HG03520 (cell line): ENCODE measurements around the gene NOL3.
A peak's percentile ranks its signal among the peaks of the same experiment; 100 is the strongest.
"Not testable (repeated sequence)": the region's sequence is repeated elsewhere in the genome, so short reads cannot be mapped to it uniquely, and the experiment has no call there.

Experiments
- ATAC-seq: cut with Tn5 transposase; IDR thresholded peaks from one replicate; pipeline ENCODE4 v1.9.1; 2021; ENCODE audit warnings: mild to moderate bottlenecking, moderate library complexity; ENCODE audit not compliant: unreplicated experiment

The NOL3 gene

GRCh38 chr16:67170168-67170948, at the start of gene NOL3:
TSS of gene NOL3 (plus strand) at chr16:67170538.
- peak; percentile 34 for ATAC-seq

GRCh38 chr16:67122799-67123198, 47.5 kb upstream of the NOL3 start:
- ATAC-seq = not testable (repeated sequence)

GRCh38 chr16:67128417-67128816, 41.9 kb upstream of the NOL3 start:
- no peak for ATAC-seq

- ATAC-seq = no peak
Measured at GRCh38 chr16:67128887-67129286, 41.5 kb upstream of the NOL3 start.

GRCh38 chr16:67129422-67129821, 40.9 kb upstream of the NOL3 start:
- no peak for ATAC-seq

- ATAC-seq = no peak
Measured at GRCh38 chr16:67137605-67138004, 32.7 kb upstream of the NOL3 start.

- ATAC-seq = no peak
Measured at GRCh38 chr16:67141391-67141790, 28.9 kb upstream of the NOL3 start.

GRCh38 chr16:67142342-67142741, 28.0 kb upstream of the NOL3 start:
- no peak for ATAC-seq

GRCh38 chr16:67144943-67145342, 25.4 kb upstream of the NOL3 start:
- ATAC-seq = no peak

- no peak for ATAC-seq
Measured at GRCh38 chr16:67145746-67146145, 24.6 kb upstream of the NOL3 start.

- no peak for ATAC-seq
Measured at GRCh38 chr16:67146523-67147357, 23.6 kb upstream of the NOL3 start.

GRCh38 chr16:67147437-67148140, 22.7 kb upstream of the NOL3 start:
- no peak for ATAC-seq

GRCh38 chr16:67148221-67148620, 22.1 kb upstream of the NOL3 start:
- no peak for ATAC-seq

GRCh38 chr16:67148656-67149275, 21.6 kb upstream of the NOL3 start:
- no peak for ATAC-seq

GRCh38 chr16:67149276-67150046, 20.9 kb upstream of the NOL3 start:
- ATAC-seq = no peak

- no peak for ATAC-seq
Measured at GRCh38 chr16:67150047-67150832, 20.1 kb upstream of the NOL3 start.

- ATAC-seq = no peak
Measured at GRCh38 chr16:67150833-67151396, 19.4 kb upstream of the NOL3 start, which contains the start of gene B3GNT9. TSS of gene B3GNT9 (minus strand) at chr16:67150998. CDS start at chr16:67150485, 513 bp downstream.

GRCh38 chr16:67151431-67152097, 18.8 kb upstream of the NOL3 start:
- ATAC-seq = no peak
